Measurements from ENCODE around the gene PRRT1B. TPM values are rescaled to one million over a fixed set of nuclear protein-coding genes. Genes with fewer than 3 reads are reported as not detected.
"Not testable (repeated sequence)": the region's sequence is repeated elsewhere in the genome, so short reads cannot be mapped to it uniquely, and the experiment has no call there.

The PRRT1B gene
- total RNA-seq, 6 experiments from 2014 or later, result not detected

DNA sequence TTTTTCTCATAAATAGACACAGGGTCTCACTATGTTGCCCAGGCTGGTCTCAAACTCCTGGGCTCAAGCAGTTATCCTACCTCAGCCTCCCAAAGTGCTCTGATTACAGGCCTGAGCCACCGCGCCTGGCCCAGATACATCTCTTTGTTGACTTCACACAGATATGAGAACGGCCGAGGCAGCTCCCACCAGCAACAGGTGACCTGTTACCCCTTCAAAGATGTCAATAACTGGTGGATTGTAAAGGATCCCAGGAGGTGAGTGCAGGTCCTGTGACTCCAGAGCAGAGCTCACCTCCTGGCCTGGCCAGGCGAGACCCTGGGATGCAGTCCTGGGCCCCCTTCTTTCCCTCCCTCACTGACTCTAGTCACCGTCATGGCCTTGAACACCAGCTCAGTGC lies 33.4 kb upstream of the PRRT1B start:
- Mint-ChIP-seq H3K4me3 (no peak overlapping the region), H3K36me3 (ENCODE audit: low read depth) (peaks cover 23% of the 10 kb centered on the region), H3K27ac (no peak overlapping the region), H3K27me3 (ENCODE audit: insufficient read depth) (peaks cover 3% of the 10 kb centered on the region), H3K9me3 (no peaks in the 10 kb centered on the region), H3K4me1 (ENCODE audit: low read depth) (no peaks in the 10 kb centered on the region)
- no peak for DNase-seq
- TF ChIP-seq, protein P1, sequence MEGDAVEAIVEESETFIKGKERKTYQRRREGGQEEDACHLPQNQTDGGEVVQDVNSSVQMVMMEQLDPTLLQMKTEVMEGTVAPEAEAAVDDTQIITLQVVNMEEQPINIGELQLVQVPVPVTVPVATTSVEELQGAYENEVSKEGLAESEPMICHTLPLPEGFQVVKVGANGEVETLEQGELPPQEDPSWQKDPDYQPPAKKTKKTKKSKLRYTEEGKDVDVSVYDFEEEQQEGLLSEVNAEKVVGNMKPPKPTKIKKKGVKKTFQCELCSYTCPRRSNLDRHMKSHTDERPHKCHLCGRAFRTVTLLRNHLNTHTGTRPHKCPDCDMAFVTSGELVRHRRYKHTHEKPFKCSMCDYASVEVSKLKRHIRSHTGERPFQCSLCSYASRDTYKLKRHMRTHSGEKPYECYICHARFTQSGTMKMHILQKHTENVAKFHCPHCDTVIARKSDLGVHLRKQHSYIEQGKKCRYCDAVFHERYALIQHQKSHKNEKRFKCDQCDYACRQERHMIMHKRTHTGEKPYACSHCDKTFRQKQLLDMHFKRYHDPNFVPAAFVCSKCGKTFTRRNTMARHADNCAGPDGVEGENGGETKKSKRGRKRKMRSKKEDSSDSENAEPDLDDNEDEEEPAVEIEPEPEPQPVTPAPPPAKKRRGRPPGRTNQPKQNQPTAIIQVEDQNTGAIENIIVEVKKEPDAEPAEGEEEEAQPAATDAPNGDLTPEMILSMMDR (IDR thresholded peaks at IDR 0.05), result no peak

DNA sequence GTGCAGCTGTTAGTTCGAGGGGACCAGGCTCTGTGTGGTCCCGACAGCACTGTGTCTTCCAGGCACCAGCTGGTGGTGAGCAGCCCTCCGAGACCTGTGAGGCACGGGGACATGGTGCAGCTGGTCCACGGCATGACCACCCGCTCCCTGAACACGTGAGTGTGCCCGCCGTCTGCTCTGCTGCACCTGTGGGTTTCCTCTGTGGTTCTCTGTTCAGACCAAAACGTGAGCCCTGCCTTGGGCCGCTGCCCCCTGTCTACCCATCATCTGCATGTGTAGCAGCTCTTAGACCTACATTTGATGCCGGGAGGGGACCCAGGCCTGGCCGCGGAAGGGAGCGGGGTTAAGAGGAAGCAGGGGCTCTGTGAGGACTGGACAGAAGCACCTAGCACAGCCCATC lies 32.1 kb upstream of the PRRT1B start:
- DNase-seq, result no peak
- no peaks in the 10 kb centered on the region for H3K4me1 Mint-ChIP-seq (ENCODE audit: low read depth)
- no peak overlapping the region for H3K4me3 Mint-ChIP-seq
- no peak overlapping the region for H3K27ac Mint-ChIP-seq
- H3K9me3 Mint-ChIP-seq, result no peaks in the 10 kb centered on the region
- H3K36me3 Mint-ChIP-seq (ENCODE audit: low read depth), result peaks cover 23% of the 10 kb centered on the region
- TF ChIP-seq, protein P1 (IDR thresholded peaks at IDR 0.05), result no peak
- peaks cover 3% of the 10 kb centered on the region for H3K27me3 Mint-ChIP-seq (ENCODE audit: insufficient read depth)

GRCh38 chr9:131515559-131516031 lies 29.7 kb upstream of the PRRT1B start:
- peaks cover 31% of the 10 kb centered on the region for H3K36me3 Mint-ChIP-seq (ENCODE audit: low read depth)
- H3K4me3 Mint-ChIP-seq, DNase-seq: not testable (repeated sequence)

DNA sequence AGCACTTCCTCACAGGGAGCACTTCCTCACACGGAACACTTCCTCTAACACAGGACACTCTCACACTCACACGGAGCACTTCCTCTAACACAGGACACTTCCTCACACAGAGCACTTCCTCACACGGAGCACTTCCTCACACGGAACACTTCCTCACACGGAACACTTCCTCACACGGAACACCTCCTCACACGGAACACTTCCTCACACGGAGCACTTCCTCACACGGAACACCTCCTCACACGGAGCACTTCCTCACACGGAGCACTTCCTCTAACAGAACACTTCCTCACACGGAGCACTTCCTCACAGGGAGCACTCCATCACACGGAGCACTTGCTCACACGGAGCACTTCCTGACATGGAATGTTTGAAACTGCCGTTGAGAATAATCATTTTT lies 29.2 kb upstream of the PRRT1B start:
- no peaks in the 10 kb centered on the region for H3K4me1 Mint-ChIP-seq (ENCODE audit: low read depth)
- H3K27me3 Mint-ChIP-seq (ENCODE audit: insufficient read depth), result peaks cover 3% of the 10 kb centered on the region
- TF ChIP-seq, protein P1 (IDR thresholded peaks at IDR 0.05), result no peak
- peaks cover 27% of the 10 kb centered on the region for H3K36me3 Mint-ChIP-seq (ENCODE audit: low read depth)
- H3K27ac Mint-ChIP-seq, result no peak overlapping the region
- H3K9me3 Mint-ChIP-seq, result no peaks in the 10 kb centered on the region
- no peak overlapping the region for H3K4me3 Mint-ChIP-seq
- no peak for DNase-seq

More at GRCh38 chr9:131515559-131516031, 29.7 kb upstream of the PRRT1B start:
- not testable (repeated sequence) for H3K4me1 Mint-ChIP-seq (ENCODE audit: low read depth); H3K27me3 Mint-ChIP-seq (ENCODE audit: insufficient read depth); H3K9me3 Mint-ChIP-seq; H3K27ac Mint-ChIP-seq

GRCh38 chr9:131516930-131517329 lies 28.4 kb upstream of the PRRT1B start:
- no peaks in the 10 kb centered on the region for H3K9me3 Mint-ChIP-seq
- H3K4me1 Mint-ChIP-seq (ENCODE audit: low read depth), result no peaks in the 10 kb centered on the region
- DNase-seq, result no peak
- TF ChIP-seq, protein P1 (IDR thresholded peaks at IDR 0.05), result no peak
- H3K27ac Mint-ChIP-seq, result no peak overlapping the region
- peaks cover 1% of the 10 kb centered on the region; the same call in 1 of the 2 replicates for H3K27me3 Mint-ChIP-seq (ENCODE audit: insufficient read depth)
- H3K4me3 Mint-ChIP-seq, result no peak overlapping the region
- H3K36me3 Mint-ChIP-seq (ENCODE audit: low read depth), result peaks cover 30% of the 10 kb centered on the region

- Mint-ChIP-seq H3K36me3 (ENCODE audit: low read depth) (peaks cover 30% of the 10 kb centered on the region), H3K27ac (no peak overlapping the region), H3K4me3 (no peak overlapping the region), H3K9me3 (no peaks in the 10 kb centered on the region), H3K4me1 (ENCODE audit: low read depth) (no peaks in the 10 kb centered on the region), H3K27me3 (ENCODE audit: insufficient read depth) (peaks cover 1% of the 10 kb centered on the region)
- TF ChIP-seq, protein P1 (IDR thresholded peaks at IDR 0.05), result no peak
- no peak for DNase-seq
Measured at GRCh38 chr9:131517761-131518190, 27.5 kb upstream of the PRRT1B start.

All from HFFc6 (cell line).